Gastroesophageal sphincter (tissue), 4 donors: ENCODE data around the gene DCDC2. TPM values are rescaled to one million over a fixed set of nuclear protein-coding genes. Genes with fewer than 3 reads are reported as not detected.
"Not testable (repeated sequence)": the region's sequence is repeated elsewhere in the genome, so short reads cannot be mapped to it uniquely, and the experiment has no call there.

Experiments
- ATAC-seq: fragments of 150-250 bp; one replicate; pipeline ENCODE4 v1.9.1; 2016; ENCODE audit warnings: mild to moderate bottlenecking, moderate library complexity
- H3K27ac ChIP-seq, 4 donors: fragments of 200-600 bp; sonication (generic) in 3 of 4; 1 replicate in 3 of 4; 2 replicates in 1 of 4; pipeline ENCODE4 v1.5.1; 2016 to 2019
- H3K27me3 ChIP-seq: fragments of 200-600 bp; sonication (generic); one replicate; pipeline ENCODE4 v1.5.1; 2019
- H3K36me3 ChIP-seq, 2 donors: fragments of 200-600 bp; sonication (generic); one replicate each; pipeline ENCODE4 v1.5.1; 2019; ENCODE audit warnings: control low read depth in 1 of 2
- H3K4me1 ChIP-seq, 3 donors: fragments of 200-600 bp; sonication (generic); 1 replicate in 2 of 3; 2 replicates in 1 of 3; pipeline ENCODE4 v1.5.1; 2016 to 2019; ENCODE audit warnings: control low read depth in 2 of 3
- H3K4me3 ChIP-seq, 2 donors: fragments of 200-600 bp; sonication (generic); one replicate each; pipeline ENCODE4 v1.5.1; 2019; ENCODE audit warnings: mild to moderate bottlenecking in 1 of 2, moderate library complexity in 1 of 2
- H3K9me3 ChIP-seq, 3 donors: fragments of 200-600 bp; sonication (generic); one replicate each; pipeline ENCODE4 v1.5.1; 2017 to 2019; ENCODE audit warnings: control low read depth in 2 of 3
- CTCF ChIP-seq, 4 experiments: fragments of 200-600 bp in 2 of 4; fragments of 450-650 bp in 2 of 4; sonication (generic) in 1 of 4; IDR thresholded peaks; one replicate each; pipeline ENCODE4 v1.5.1; 2017 to 2019; ENCODE audit warnings: antibody characterized with exemption in 4 of 4, mild to moderate bottlenecking in 2 of 4, moderate library complexity in 2 of 4
- EP300 ChIP-seq: sonication (generic); formaldehyde crosslinking; IDR thresholded peaks from one replicate; pipeline ENCODE4 v1.6.1; 2017; ENCODE audit warnings: antibody characterized with exemption, mild to moderate bottlenecking
- POLR2A ChIP-seq, 2 donors: fragments of 450-650 bp; IDR thresholded peaks; one replicate each; pipeline ENCODE4 v1.6.1; 2017; ENCODE audit warnings: antibody characterized with exemption in 2 of 2, mild to moderate bottlenecking in 2 of 2, moderate library complexity in 1 of 2
- POLR2AphosphoS5 ChIP-seq: sonication (generic); formaldehyde crosslinking; IDR thresholded peaks from one replicate; pipeline ENCODE4 v1.6.1; 2017; ENCODE audit warnings: antibody characterized with exemption
- WGBS, 2 donors: methylation state at CpG; one replicate each; pipeline ENCODE4 v1.1.5; 2018; ENCODE audit warnings: low coverage in 1 of 2; 5-methylcytosine and 5-hydroxymethylcytosine counted together
- total RNA-seq, 4 donors: library from RNA; depleted of rRNA; stranded (reverse); fragments of >200 nt; gene quantifications; one replicate each; pipeline ENCODE4 v1.1.0, GENCODE V29; 2016

DCDC2 gene
- total RNA-seq, 4 donors from 2014 or later: 0.15 TPM; not detected in 3

- 95 to 100% methylated on average over 1 of the region's 1 CpG for WGBS, 2 donors
- Histone ChIP-seq H3K9me3 (peaks cover 0 to 9% (median 0%) of the 10 kb centered on the region in 3 donors), H3K4me3 (no peak overlapping the region), H3K36me3 (no peaks in the 10 kb centered on the region), H3K27ac (no peak overlapping the region), H3K27me3 (no peaks in the 10 kb centered on the region), H3K4me1 (no peaks in the 10 kb centered on the region)
- no peak for TF ChIP-seq POLR2A (IDR thresholded peaks at IDR 0.05)
- no peak for TF ChIP-seq CTCF (IDR thresholded peaks at IDR 0.05)
- no peak for TF ChIP-seq EP300
- no peak for TF ChIP-seq POLR2AphosphoS5
- ATAC-seq: no peak
Observed at GRCh38 chr6:24296944-24297343, 60.9 kb downstream of the DCDC2 start.

- H3K27ac ChIP-seq, H3K4me3 ChIP-seq, H3K9me3 ChIP-seq, H3K27me3 ChIP-seq, H3K4me1 ChIP-seq, ATAC-seq, H3K36me3 ChIP-seq: not testable (repeated sequence)
- no CpG with 5 or more reads among the region's 2 CpGs for WGBS, 2 donors
Observed at GRCh38 chr6:24293852-24294251, 64.0 kb downstream of the DCDC2 start.

- Histone ChIP-seq H3K36me3 (no peaks in the 10 kb centered on the region), H3K27me3 (no peaks in the 10 kb centered on the region), H3K27ac (no peak overlapping the region), H3K4me3 (no peak overlapping the region), H3K9me3 (no peaks in the 10 kb centered on the region), H3K4me1 (peaks cover 0 to 16% (median 4%) of the 10 kb centered on the region in 3 donors)
- TF ChIP-seq CTCF (IDR thresholded peaks at IDR 0.05) (no peak), EP300 (no peak), POLR2A (IDR thresholded peaks at IDR 0.05) (no peak), POLR2AphosphoS5 (no peak)
- WGBS, 2 donors: 83 to 86% methylated on average over 5 of the region's 5 CpGs
- no peak for ATAC-seq
Observed at GRCh38 chr6:24287239-24287638, 70.6 kb downstream of the DCDC2 start.

- Histone ChIP-seq H3K4me1 (peaks cover 0 to 16% (median 4%) of the 10 kb centered on the region in 3 donors), H3K27ac (no peak overlapping the region), H3K4me3 (no peak overlapping the region), H3K27me3 (peaks cover 9% of the 10 kb centered on the region), H3K36me3 (no peaks in the 10 kb centered on the region), H3K9me3 (no peaks in the 10 kb centered on the region)
- WGBS, 2 donors: 72 to 77% methylated on average over 5 to 9 of the region's 10 CpGs
- no peak for ATAC-seq
- TF ChIP-seq CTCF (IDR thresholded peaks at IDR 0.05) (no peak), EP300 (no peak), POLR2AphosphoS5 (no peak), POLR2A (IDR thresholded peaks at IDR 0.05) (no peak)
Observed at GRCh38 chr6:24284006-24284405, 73.9 kb downstream of the DCDC2 start.

DNA sequence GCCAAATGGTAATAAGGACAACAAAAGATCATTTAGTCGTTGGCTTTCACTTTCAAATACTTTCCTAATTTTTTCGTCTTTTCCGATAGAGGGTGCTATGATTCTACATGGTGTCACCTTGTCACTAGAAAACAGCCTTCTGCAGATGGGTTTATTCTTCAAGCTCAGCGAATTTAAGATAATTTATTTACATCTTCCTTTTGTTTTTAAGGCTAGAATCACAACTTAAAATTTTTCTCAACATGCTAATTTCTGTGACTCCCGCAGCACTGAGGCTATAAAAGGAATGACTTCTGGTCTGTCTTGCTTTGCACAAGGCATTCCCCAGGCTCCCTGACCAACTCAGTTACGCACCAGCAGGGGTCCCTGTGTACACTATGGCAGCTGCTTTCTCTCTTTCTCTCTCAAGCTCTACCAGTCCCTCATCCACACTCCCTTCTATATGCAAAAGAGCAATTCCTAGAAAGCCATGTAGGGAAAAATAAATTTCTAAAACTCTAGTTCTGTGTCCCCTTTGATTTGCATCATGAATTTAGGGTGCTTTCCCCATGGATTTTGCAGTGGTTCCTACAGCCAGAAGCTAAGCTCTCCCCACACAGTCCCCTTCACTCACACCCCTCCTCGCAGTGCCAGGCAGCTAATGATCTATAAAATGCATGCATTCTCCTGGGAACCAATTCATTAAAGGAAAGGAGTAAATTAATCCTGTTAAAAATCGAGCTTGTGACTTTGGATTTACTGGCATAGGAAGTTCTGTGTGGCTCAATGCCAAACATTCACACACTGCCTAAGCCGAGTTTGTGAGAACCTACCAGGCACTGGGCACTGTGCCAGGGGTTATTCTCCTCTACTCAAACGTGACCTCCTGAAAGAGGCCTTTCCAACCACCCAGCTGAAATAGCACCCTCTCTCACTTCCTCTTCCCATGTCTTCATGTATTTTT lies 74.5 kb downstream of the DCDC2 start:
- no peaks in the 10 kb centered on the region for H3K36me3 ChIP-seq
- TF ChIP-seq EP300 (no peak), POLR2A (IDR thresholded peaks at IDR 0.05) (no peak), CTCF (IDR thresholded peaks at IDR 0.05) (peak; percentile 36 to 66 (median 40)), POLR2AphosphoS5 (no peak)
- no peak overlapping the region for H3K27ac ChIP-seq
- peak; percentile 72 for ATAC-seq
- H3K4me3 ChIP-seq: peak overlapping the region in 1 of 2 donors; percentile 11
- WGBS, 2 donors: 0 to 8% methylated on average over 5 to 10 of the region's 10 CpGs
- H3K4me1 ChIP-seq: peaks cover 0 to 16% (median 4%) of the 10 kb centered on the region in 3 donors
- H3K9me3 ChIP-seq: no peaks in the 10 kb centered on the region
- H3K27me3 ChIP-seq: peaks cover 9% of the 10 kb centered on the region
